Panc1 (cell line): Measurements from ENCODE around the gene TSHZ2. TPM values are rescaled to one million over a fixed set of nuclear protein-coding genes. Genes with fewer than 3 reads are reported as not detected.

ENCODE experiments used
- ATAC-seq: fragments of 200-7000 bp; cut with Tn5 transposase; 2 replicates; pipeline ENCODE4 v1.9.1; 2020; ENCODE audit warnings: mild to moderate bottlenecking, moderate library complexity
- BruUV-seq: library from RNA; stranded (reverse); fragments of 400-500 nt; replicated peaks from 2 replicates; lab custom pipeline; 2021; lab: Mats Ljungman, UMichigan
- CTCF ChIA-PET: fragments of 300-600 bp; sonication (Branson Sonifier 250); formaldehyde crosslinking; loops from one replicate; lab custom pipeline; 2022; ENCODE audit warnings: antibody characterized with exemption; lab: Charles Lee
- POLR2A ChIA-PET: fragments of 300-600 bp; sonication (Branson Sonifier 250); formaldehyde crosslinking; loops from one replicate; lab custom pipeline; 2022; ENCODE audit warnings: antibody characterized with exemption; lab: Charles Lee
- DNase-seq: peaks from one replicate; pipeline ENCODE4 v3.0.0-alpha.2; 2010; ENCODE audit warnings: low read depth, low spot score
- H3K27ac ChIP-seq: 2 replicates; pipeline ENCODE4 v1.5.1; 2011; ENCODE audit warnings: mild to moderate bottlenecking, low read length, inconsistent platforms
- H3K27me3 ChIP-seq: fragments of 200-500 bp; sonication (Bioruptor generic); 2 replicates; pipeline ENCODE4 v1.6.0; 2014; ENCODE audit warnings: low read length, inconsistent platforms; ENCODE audit not compliant: control insufficient read depth, insufficient read depth
- H3K36me3 ChIP-seq: fragments of 200-500 bp; sonication (Bioruptor generic); 2 replicates; pipeline ENCODE4 v1.5.1; 2014; ENCODE audit warnings: inconsistent platforms, mild to moderate bottlenecking, low read length, moderate library complexity; ENCODE audit not compliant: control insufficient read depth, insufficient read depth
- H3K4me1 ChIP-seq: 2 replicates; pipeline ENCODE4 v1.5.1; 2011; ENCODE audit warnings: inconsistent platforms, mild to moderate bottlenecking, low read length, moderate library complexity; ENCODE audit not compliant: control insufficient read depth, insufficient read depth
- H3K4me3 ChIP-seq, 2 experiments: 2 replicates each; pipeline ENCODE4 v1.5.1; 2011 to 2012; ENCODE audit warnings: low read depth in 2 of 2, low read length in 2 of 2, mild to moderate bottlenecking in 2 of 2, inconsistent platforms in 1 of 2, moderate library complexity in 1 of 2
- H3K9me3 ChIP-seq: fragments of 200-500 bp; sonication (Bioruptor generic); 2 replicates; pipeline ENCODE4 v1.5.1; 2014; ENCODE audit warnings: low read depth, mild to moderate bottlenecking, inconsistent platforms, low read length, moderate library complexity; ENCODE audit not compliant: control insufficient read depth, insufficient read depth
- CTCF ChIP-seq: fragments of 450-650 bp; IDR thresholded peaks from 2 replicates; pipeline ENCODE4 v1.5.1; 2017; ENCODE audit warnings: mild to moderate bottlenecking
- POLR2AphosphoS5 ChIP-seq: IDR thresholded peaks from 2 replicates; pipeline ENCODE4 v1.6.1; 2012; ENCODE audit warnings: mild to moderate bottlenecking, low read depth, low read length, moderate library complexity
- REST ChIP-seq, 2 experiments: IDR thresholded peaks; 2 replicates each; pipeline ENCODE4 v1.6.1; 2011 to 2012; ENCODE audit warnings: low read depth in 2 of 2, control low read depth in 1 of 2, low read length in 1 of 2, mild to moderate bottlenecking in 1 of 2, moderate library complexity in 1 of 2; ENCODE audit not compliant: insufficient read depth in 1 of 2
- SIN3A ChIP-seq: IDR thresholded peaks from 2 replicates; pipeline ENCODE4 v1.6.1; 2012; ENCODE audit warnings: low read depth, mild to moderate bottlenecking, low read length, moderate library complexity, borderline replicate concordance; ENCODE audit not compliant: insufficient read depth
- TCF7L2 ChIP-seq: IDR thresholded peaks from 2 replicates; pipeline ENCODE4 v1.6.1; 2011; ENCODE audit warnings: mild to moderate bottlenecking, low read depth, low read length, inconsistent platforms
- in situ Hi-C: cut with HindIII; loops from 2 replicates; pipeline ENCODE4 v1.10.0; 2016; ENCODE audit warnings: low sequenced_read_pairs, low pct_unique_long_range_greater_than_20kb
- intact Hi-C: fragments of 100-400 bp; cut with micrococcal nuclease; formaldehyde crosslinking; loops from one replicate; pipeline ENCODE4 v1.10.0; 2022; ENCODE audit not compliant: unreplicated experiment
- total RNA-seq: library from RNA; stranded (reverse); gene quantifications from one replicate; pipeline ENCODE4 v1.2.1, GENCODE V29; 2021; ENCODE audit not compliant: unreplicated experiment

Gene TSHZ2
- total RNA-seq, 1 experiment from 2014 or later = 0.36 TPM

- H3K27me3 ChIP-seq = no peaks in the 10 kb centered on the region
- no peak overlapping the region for H3K4me3 ChIP-seq
- DNase-seq = no peak
- no peak overlapping the region for H3K27ac ChIP-seq
- POLR2A ChIA-PET = no interaction called here
- no peaks in the 10 kb centered on the region for H3K36me3 ChIP-seq
- intact Hi-C loops (no loop called here), in situ Hi-C loops (no loop called here)
- no peaks in the 10 kb centered on the region for H3K9me3 ChIP-seq
- CTCF ChIA-PET = no interaction called here
- no peak for ATAC-seq
- BruUV-seq = no TSS peak
- TF ChIP-seq SIN3A = no peak
- no peak for TF ChIP-seq TCF7L2
- TF ChIP-seq REST (IDR thresholded peaks at IDR 0.05; ENCODE audit: insufficient read depth in 1 of 2, low read depth in 2 of 2, low read length in 1 of 2) = no peak
- TF ChIP-seq POLR2AphosphoS5 = no peak
- TF ChIP-seq CTCF = no peak
- H3K4me1 ChIP-seq = no peaks in the 10 kb centered on the region
Observed at GRCh38 chr20:53438368-53438767, 466.2 kb downstream of the TSHZ2 start.

GRCh38 chr20:53439046-53439445 lies 466.9 kb downstream of the TSHZ2 start:
- intact Hi-C loops = no loop called here
- Histone ChIP-seq H3K9me3 (no peaks in the 10 kb centered on the region), H3K27ac (no peak overlapping the region), H3K36me3 (no peaks in the 10 kb centered on the region), H3K27me3 (no peaks in the 10 kb centered on the region), H3K4me1 (no peaks in the 10 kb centered on the region), H3K4me3 (no peak overlapping the region)
- in situ Hi-C loops = no loop called here
- TF ChIP-seq CTCF (no peak), REST (IDR thresholded peaks at IDR 0.05; ENCODE audit: insufficient read depth in 1 of 2, low read depth in 2 of 2, low read length in 1 of 2) (no peak), TCF7L2 (no peak), SIN3A (no peak), POLR2AphosphoS5 (no peak)
- DNase-seq (no peak), ATAC-seq (no peak)
- BruUV-seq = no TSS peak
- ChIA-PET POLR2A (no interaction called here), CTCF (no interaction called here)
